Gastroesophageal sphincter (tissue), 3 donors: ENCODE measurements around the gene KIF2A.

ENCODE experiments used
- EP300 ChIP-seq: sonication (generic); formaldehyde crosslinking; IDR thresholded peaks from one replicate; pipeline ENCODE4 v1.6.1; 2017; ENCODE audit warnings: antibody characterized with exemption, mild to moderate bottlenecking
- POLR2A ChIP-seq, 2 donors: fragments of 450-650 bp; IDR thresholded peaks; one replicate each; pipeline ENCODE4 v1.6.1; 2017; ENCODE audit warnings: antibody characterized with exemption in 2 of 2, mild to moderate bottlenecking in 2 of 2, moderate library complexity in 1 of 2
- POLR2AphosphoS5 ChIP-seq: sonication (generic); formaldehyde crosslinking; IDR thresholded peaks from one replicate; pipeline ENCODE4 v1.6.1; 2017; ENCODE audit warnings: antibody characterized with exemption
- TF ChIP-seq, protein P1 (sequence below), 4 experiments: fragments of 200-600 bp in 2 of 4; fragments of 450-650 bp in 2 of 4; sonication (generic) in 1 of 4; IDR thresholded peaks; one replicate each; pipeline ENCODE4 v1.5.1; 2017 to 2019; ENCODE audit warnings: antibody characterized with exemption in 4 of 4, mild to moderate bottlenecking in 2 of 4, moderate library complexity in 2 of 4

DNA sequence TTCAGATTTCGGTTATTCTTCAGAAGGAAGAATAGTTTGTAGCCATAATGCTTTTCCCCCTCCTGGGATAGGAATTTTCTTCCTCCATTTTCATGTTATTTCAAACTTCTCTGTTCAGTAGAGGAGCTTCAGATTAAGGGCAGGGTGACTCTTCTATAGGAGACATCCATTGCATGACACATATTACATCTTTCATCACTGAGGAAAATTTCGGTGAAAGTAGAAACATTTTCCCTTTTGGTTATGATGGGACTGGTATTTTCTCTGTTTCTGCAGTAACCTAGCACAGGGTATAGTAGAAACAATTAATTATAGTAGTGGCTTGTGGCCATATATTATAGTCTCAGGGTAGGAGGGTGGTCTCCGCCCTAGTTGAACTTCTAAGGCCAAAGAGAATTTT is 107.7 kb downstream of the KIF2A start:
- TF ChIP-seq, protein P1, sequence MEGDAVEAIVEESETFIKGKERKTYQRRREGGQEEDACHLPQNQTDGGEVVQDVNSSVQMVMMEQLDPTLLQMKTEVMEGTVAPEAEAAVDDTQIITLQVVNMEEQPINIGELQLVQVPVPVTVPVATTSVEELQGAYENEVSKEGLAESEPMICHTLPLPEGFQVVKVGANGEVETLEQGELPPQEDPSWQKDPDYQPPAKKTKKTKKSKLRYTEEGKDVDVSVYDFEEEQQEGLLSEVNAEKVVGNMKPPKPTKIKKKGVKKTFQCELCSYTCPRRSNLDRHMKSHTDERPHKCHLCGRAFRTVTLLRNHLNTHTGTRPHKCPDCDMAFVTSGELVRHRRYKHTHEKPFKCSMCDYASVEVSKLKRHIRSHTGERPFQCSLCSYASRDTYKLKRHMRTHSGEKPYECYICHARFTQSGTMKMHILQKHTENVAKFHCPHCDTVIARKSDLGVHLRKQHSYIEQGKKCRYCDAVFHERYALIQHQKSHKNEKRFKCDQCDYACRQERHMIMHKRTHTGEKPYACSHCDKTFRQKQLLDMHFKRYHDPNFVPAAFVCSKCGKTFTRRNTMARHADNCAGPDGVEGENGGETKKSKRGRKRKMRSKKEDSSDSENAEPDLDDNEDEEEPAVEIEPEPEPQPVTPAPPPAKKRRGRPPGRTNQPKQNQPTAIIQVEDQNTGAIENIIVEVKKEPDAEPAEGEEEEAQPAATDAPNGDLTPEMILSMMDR (IDR thresholded peaks at IDR 0.05), result no peak
- TF ChIP-seq POLR2A (IDR thresholded peaks at IDR 0.05) (no peak), EP300 (no peak), POLR2AphosphoS5 (no peak)
